ENCODE data around the gene CPTP.

The CPTP gene

GRCh38 chr1:1304331-1305299 lies 20.0 kb upstream of the CPTP start:
- H3K4me3 ChIP-seq (ENCODE audit: low read depth, low read length), result peak overlapping the region; percentile 41
- TF ChIP-seq CTCF (IDR thresholded peaks at IDR 0.05; ENCODE audit: borderline replicate concordance, insufficient read depth, low read depth, low read length), result no peak

- peak overlapping the region; percentile 41 for H3K4me3 ChIP-seq (ENCODE audit: low read depth, low read length)
- TF ChIP-seq CTCF (IDR thresholded peaks at IDR 0.05; ENCODE audit: borderline replicate concordance, insufficient read depth, low read depth, low read length), result peak; percentile 39
Measured at GRCh38 chr1:1305300-1306069, 19.1 kb upstream of the CPTP start.

GRCh38 chr1:1306070-1306660 lies 18.4 kb upstream of the CPTP start:
- peak overlapping the region; percentile 41 for H3K4me3 ChIP-seq (ENCODE audit: low read depth, low read length)
- peak; percentile 37; the same call in 1 of the 2 replicates for TF ChIP-seq CTCF (IDR thresholded peaks at IDR 0.05; ENCODE audit: borderline replicate concordance, insufficient read depth, low read depth, low read length)

- no peak for TF ChIP-seq CTCF (IDR thresholded peaks at IDR 0.05; ENCODE audit: borderline replicate concordance, insufficient read depth, low read depth, low read length)
- H3K4me3 ChIP-seq (ENCODE audit: low read depth, low read length), result peak overlapping the region; percentile 83
Measured at GRCh38 chr1:1306661-1307260, 17.8 kb upstream of the CPTP start.

- H3K4me3 ChIP-seq (ENCODE audit: low read depth, low read length), result peak overlapping the region; percentile 83
- no peak for TF ChIP-seq CTCF (IDR thresholded peaks at IDR 0.05; ENCODE audit: borderline replicate concordance, insufficient read depth, low read depth, low read length)
Measured at GRCh38 chr1:1307261-1307922, 17.2 kb upstream of the CPTP start.
